Type B pancreatic cell (in vitro differentiated cells): ENCODE data around the gene SMOC1. TPM values are rescaled to one million over a fixed set of nuclear protein-coding genes. Genes with fewer than 3 reads are reported as not detected.

Source experiments
- DNase-seq: peaks from one replicate; pipeline ENCODE4 v3.0.0; 2021; ENCODE audit warnings: mixed read lengths; ENCODE audit not compliant: unreplicated experiment; ENCODE audit errors: extremely low spot score
- H3K27ac Mint-ChIP-seq: 2 replicates; pipeline ENCODE4 v1.8.0; 2021; ENCODE audit warnings: mild to moderate bottlenecking, mixed read lengths
- H3K27me3 Mint-ChIP-seq: 2 replicates; pipeline ENCODE4 v1.8.0; 2021; ENCODE audit warnings: mixed read lengths
- H3K36me3 Mint-ChIP-seq: 2 replicates; pipeline ENCODE4 v1.8.0; 2021; ENCODE audit warnings: mixed read lengths
- H3K4me1 Mint-ChIP-seq: one replicate; pipeline ENCODE4 v1.8.0; 2021; ENCODE audit warnings: mixed read lengths; ENCODE audit not compliant: unreplicated experiment
- H3K4me3 Mint-ChIP-seq: 2 replicates; pipeline ENCODE4 v1.8.0; 2021; ENCODE audit warnings: mild to moderate bottlenecking, mixed read lengths
- H3K9me3 Mint-ChIP-seq: 2 replicates; pipeline ENCODE4 v1.8.0; 2021; ENCODE audit warnings: mixed read lengths
- total RNA-seq: library from RNA; stranded (reverse); gene quantifications from 2 replicates; pipeline ENCODE4 v1.2.1, GENCODE V29; 2021; ENCODE audit warnings: low replicate concordance
- TF ChIP-seq, protein P1 (sequence below): fragments of 200-600 bp; sonication (generic); conservative IDR thresholded peaks from 2 replicates; pipeline ENCODE4 v1.5.0; 2021; ENCODE audit warnings: antibody characterized with exemption, mild to moderate bottlenecking

SMOC1 gene
- total RNA-seq, 1 donor from 2014 or later, result 20.7 TPM

DNA sequence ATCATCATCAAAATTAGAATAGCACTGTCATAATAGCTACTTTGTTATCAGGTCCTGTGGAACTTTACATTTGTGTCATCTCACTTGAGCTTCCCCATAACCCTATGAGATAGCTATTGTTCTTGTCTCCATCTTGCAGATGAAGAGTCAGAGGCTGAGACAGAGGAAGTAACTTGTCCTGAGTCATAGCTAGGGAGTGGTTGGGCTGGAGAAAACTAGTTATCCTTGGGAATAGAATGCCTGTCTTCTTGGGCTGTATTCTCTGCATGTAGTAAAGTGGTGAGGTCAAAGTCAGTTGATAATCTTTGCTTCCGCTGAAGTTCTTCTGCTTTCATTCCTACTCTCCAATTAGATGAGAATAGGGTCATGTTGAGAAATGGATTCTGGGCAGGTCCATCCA, 117.0 kb downstream of the SMOC1 start:
- Mint-ChIP-seq H3K27ac (no peak overlapping the region), H3K36me3 (no peaks in the 10 kb centered on the region), H3K9me3 (no peaks in the 10 kb centered on the region), H3K27me3 (peaks cover 6% of the 10 kb centered on the region), H3K4me1 (peaks cover 8% of the 10 kb centered on the region), H3K4me3 (no peak overlapping the region)
- no peak for DNase-seq
- TF ChIP-seq, protein P1, sequence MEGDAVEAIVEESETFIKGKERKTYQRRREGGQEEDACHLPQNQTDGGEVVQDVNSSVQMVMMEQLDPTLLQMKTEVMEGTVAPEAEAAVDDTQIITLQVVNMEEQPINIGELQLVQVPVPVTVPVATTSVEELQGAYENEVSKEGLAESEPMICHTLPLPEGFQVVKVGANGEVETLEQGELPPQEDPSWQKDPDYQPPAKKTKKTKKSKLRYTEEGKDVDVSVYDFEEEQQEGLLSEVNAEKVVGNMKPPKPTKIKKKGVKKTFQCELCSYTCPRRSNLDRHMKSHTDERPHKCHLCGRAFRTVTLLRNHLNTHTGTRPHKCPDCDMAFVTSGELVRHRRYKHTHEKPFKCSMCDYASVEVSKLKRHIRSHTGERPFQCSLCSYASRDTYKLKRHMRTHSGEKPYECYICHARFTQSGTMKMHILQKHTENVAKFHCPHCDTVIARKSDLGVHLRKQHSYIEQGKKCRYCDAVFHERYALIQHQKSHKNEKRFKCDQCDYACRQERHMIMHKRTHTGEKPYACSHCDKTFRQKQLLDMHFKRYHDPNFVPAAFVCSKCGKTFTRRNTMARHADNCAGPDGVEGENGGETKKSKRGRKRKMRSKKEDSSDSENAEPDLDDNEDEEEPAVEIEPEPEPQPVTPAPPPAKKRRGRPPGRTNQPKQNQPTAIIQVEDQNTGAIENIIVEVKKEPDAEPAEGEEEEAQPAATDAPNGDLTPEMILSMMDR, result no peak

DNA sequence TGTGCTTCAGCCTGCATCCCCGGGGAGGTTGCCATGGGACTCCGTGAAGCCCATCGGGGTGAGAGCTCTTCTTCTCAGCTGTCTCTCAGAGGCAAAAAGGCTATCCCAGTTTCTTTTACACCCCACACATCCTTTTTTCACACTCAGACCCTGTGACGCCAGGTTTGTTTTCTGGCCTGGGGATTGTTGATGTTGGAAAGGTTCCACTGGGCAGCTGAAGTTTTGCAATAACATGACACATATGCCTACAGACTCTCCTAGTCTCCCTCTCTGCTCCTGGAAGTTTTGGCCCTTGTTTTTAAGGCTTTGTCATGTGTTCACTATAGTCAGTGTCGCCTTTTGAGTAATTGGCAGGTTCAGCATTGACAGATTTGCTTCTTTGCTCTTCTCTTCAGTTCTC, 118.6 kb downstream of the SMOC1 start:
- Mint-ChIP-seq H3K4me3 (no peak overlapping the region), H3K27ac (no peak overlapping the region), H3K27me3 (peaks cover 4% of the 10 kb centered on the region), H3K36me3 (no peaks in the 10 kb centered on the region), H3K4me1 (peaks cover 14% of the 10 kb centered on the region), H3K9me3 (no peaks in the 10 kb centered on the region)
- TF ChIP-seq, protein P1, result no peak
- DNase-seq, result no peak

DNA sequence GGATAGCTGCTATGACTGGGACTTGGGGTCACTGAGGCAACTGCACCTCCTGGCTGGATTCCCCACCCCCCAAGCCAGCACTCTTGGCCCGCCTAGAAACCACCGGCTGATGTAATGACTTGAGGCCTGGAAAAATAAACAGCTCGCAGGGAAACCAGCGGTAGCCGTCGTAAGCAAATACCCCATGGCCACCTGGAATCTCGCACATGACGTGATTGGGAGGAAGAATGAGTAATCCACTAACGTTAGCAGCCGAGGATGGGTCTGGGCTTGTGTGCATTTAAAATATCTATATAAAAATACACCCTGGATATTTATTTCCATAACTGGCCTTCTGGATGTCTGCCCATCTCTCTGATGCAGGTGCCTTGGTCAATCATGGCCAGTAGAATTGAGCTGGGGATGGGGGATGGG, 120.1 kb downstream of the SMOC1 start:
- Mint-ChIP-seq H3K27ac (peak overlapping the region; percentile 74), H3K4me1 (peaks cover 18% of the 10 kb centered on the region), H3K9me3 (no peaks in the 10 kb centered on the region), H3K4me3 (peak overlapping the region; percentile 12), H3K27me3 (no peaks in the 10 kb centered on the region), H3K36me3 (no peaks in the 10 kb centered on the region)
- TF ChIP-seq, protein P1, result no peak
- DNase-seq, result no peak

DNA sequence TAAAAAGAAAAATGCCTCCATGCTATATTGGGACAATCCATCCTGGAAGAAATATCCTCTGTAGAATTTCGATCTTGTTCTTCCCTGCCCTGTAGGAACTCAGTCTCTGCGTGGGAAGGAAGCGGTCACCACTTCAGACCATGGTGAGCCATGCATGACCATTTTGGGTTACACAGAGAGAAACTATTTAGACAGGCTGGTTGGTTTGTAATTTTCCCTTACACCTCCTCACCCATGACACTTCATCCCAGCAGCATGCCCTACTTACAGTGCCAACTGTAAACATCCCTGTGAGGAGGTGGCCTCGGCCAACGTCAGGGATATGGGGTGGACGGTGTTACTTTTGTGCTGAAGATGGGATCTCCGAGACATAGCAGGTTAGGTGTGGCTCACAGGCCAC, 121.4 kb downstream of the SMOC1 start:
- Mint-ChIP-seq H3K9me3 (no peaks in the 10 kb centered on the region), H3K4me1 (peaks cover 28% of the 10 kb centered on the region), H3K36me3 (no peaks in the 10 kb centered on the region), H3K27me3 (no peaks in the 10 kb centered on the region), H3K4me3 (no peak overlapping the region), H3K27ac (no peak overlapping the region)
- TF ChIP-seq, protein P1, result no peak
- no peak for DNase-seq

DNA sequence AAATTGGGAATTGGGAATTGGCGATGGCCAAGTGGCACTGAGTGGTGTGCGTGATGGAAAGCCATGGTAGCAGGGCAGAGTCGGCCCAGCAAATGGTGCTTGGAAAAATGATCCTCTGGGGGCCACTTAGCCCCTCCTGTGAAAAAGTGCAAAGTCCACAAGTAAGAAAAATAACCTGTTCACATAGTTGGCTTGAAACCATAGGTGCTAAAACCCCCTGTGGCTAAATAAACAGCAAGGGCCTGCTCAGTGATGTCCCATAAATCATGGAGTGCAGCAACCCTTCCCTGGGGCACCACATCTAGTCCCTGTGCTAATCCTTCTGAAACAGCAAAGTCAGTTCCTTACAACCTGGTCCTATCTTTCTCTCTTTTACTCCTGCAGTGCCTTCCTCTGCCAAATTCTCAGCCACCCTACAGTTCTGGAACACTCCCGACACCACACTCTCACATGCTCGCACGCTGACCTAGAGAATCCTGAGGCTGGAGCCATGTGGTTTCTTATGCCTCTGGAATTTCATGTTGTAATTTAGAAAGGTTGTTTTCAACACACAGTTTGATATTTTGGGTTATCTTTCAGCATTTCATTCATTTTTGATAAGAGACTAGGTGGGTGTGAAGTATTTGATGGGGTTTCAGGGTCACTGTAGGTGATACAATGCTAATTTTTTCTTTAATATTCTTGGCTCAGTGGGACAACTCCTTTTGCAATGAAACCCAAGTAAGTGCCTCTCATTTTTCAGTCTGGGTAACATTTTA, 123.6 kb downstream of the SMOC1 start:
- no peaks in the 10 kb centered on the region for H3K27me3 Mint-ChIP-seq
- no peak overlapping the region for H3K27ac Mint-ChIP-seq
- DNase-seq, result no peak
- H3K4me1 Mint-ChIP-seq, result peaks cover 37% of the 10 kb centered on the region
- no peaks in the 10 kb centered on the region for H3K9me3 Mint-ChIP-seq
- TF ChIP-seq, protein P1, result no peak
- no peaks in the 10 kb centered on the region for H3K36me3 Mint-ChIP-seq
- H3K4me3 Mint-ChIP-seq, result no peak overlapping the region
